Peyer's patch (tissue), 4 donors: ENCODE measurements around the gene CACNA2D4. TPM values are rescaled to one million over a fixed set of nuclear protein-coding genes. Genes with fewer than 3 reads are reported as not detected.

Experiments used
- DNase-seq, 3 donors: peaks; one replicate each; pipeline ENCODE4 v3.0.0-alpha.2; 2017 to 2019
- H3K27ac ChIP-seq, 4 donors: fragments of 200-600 bp; sonication (generic); one replicate each; pipeline ENCODE4 v1.5.1; 2016 to 2019
- H3K27me3 ChIP-seq, 2 donors: fragments of 200-600 bp; sonication (generic); one replicate each; pipeline ENCODE4 v1.5.1; 2019
- H3K36me3 ChIP-seq, 3 donors: fragments of 200-600 bp; sonication (generic); one replicate each; pipeline ENCODE4 v1.5.1; 2016 to 2019
- H3K4me1 ChIP-seq, 4 donors: fragments of 200-600 bp; sonication (generic); one replicate each; pipeline ENCODE4 v1.5.1; 2016 to 2019
- H3K4me3 ChIP-seq, 4 donors: fragments of 200-600 bp; sonication (generic); 1 replicate in 3 of 4; 2 replicates in 1 of 4; pipeline ENCODE4 v1.5.1; 2016 to 2019; ENCODE audit warnings: mild to moderate bottlenecking in 1 of 4
- H3K9me3 ChIP-seq, 4 donors: fragments of 200-600 bp; sonication (generic); one replicate each; pipeline ENCODE4 v1.5.1; 2016 to 2019; ENCODE audit warnings: mild to moderate bottlenecking in 1 of 4
- CTCF ChIP-seq, 6 experiments: fragments of 450-650 bp in 4 of 6; fragments of 200-600 bp in 2 of 6; sonication (generic) in 1 of 6; IDR thresholded peaks; one replicate each; pipeline ENCODE4 v1.5.1; 2017 to 2019; ENCODE audit warnings: antibody characterized with exemption in 6 of 6, mild to moderate bottlenecking in 3 of 6, moderate library complexity in 1 of 6
- POLR2A ChIP-seq, 2 donors: fragments of 450-650 bp; IDR thresholded peaks; one replicate each; pipeline ENCODE4 v1.5.1; 2017; ENCODE audit warnings: antibody characterized with exemption in 2 of 2, mild to moderate bottlenecking in 2 of 2, moderate library complexity in 2 of 2
- total RNA-seq, 4 donors: library from RNA; depleted of rRNA; stranded (reverse); fragments of >200 nt; gene quantifications; one replicate each; pipeline ENCODE4 v1.1.0, GENCODE V29; 2016

Gene CACNA2D4
- total RNA-seq, 4 donors from 2014 or later: 9.5 to 19.3 (median 12.3) TPM

GRCh38 chr12:1885599-1886245, 32.7 kb downstream of the CACNA2D4 start:
- DNase-seq: no peak
- H3K9me3 ChIP-seq: peaks cover 0 to 3% (median 0%) of the 10 kb centered on the region in 4 donors
- H3K4me3 ChIP-seq: no peak overlapping the region
- no peaks in the 10 kb centered on the region for H3K27me3 ChIP-seq
- no peak overlapping the region for H3K27ac ChIP-seq
- no peaks in the 10 kb centered on the region for H3K4me1 ChIP-seq
- H3K36me3 ChIP-seq: no peaks in the 10 kb centered on the region
- TF ChIP-seq POLR2A (IDR thresholded peaks at IDR 0.05): no peak
- TF ChIP-seq CTCF (IDR thresholded peaks at IDR 0.05): no peak

GRCh38 chr12:1885082-1885596, 33.3 kb downstream of the CACNA2D4 start:
- Histone ChIP-seq H3K27ac (no peak overlapping the region), H3K4me1 (no peaks in the 10 kb centered on the region), H3K27me3 (no peaks in the 10 kb centered on the region), H3K4me3 (no peak overlapping the region), H3K9me3 (no peaks in the 10 kb centered on the region), H3K36me3 (no peaks in the 10 kb centered on the region)
- TF ChIP-seq POLR2A (IDR thresholded peaks at IDR 0.05) (no peak), CTCF (IDR thresholded peaks at IDR 0.05) (no peak)
- DNase-seq: no peak

GRCh38 chr12:1884651-1885050, 33.8 kb downstream of the CACNA2D4 start:
- DNase-seq: no peak
- TF ChIP-seq POLR2A (IDR thresholded peaks at IDR 0.05) (no peak), CTCF (IDR thresholded peaks at IDR 0.05) (no peak)
- Histone ChIP-seq H3K36me3 (no peaks in the 10 kb centered on the region), H3K9me3 (no peaks in the 10 kb centered on the region), H3K4me1 (no peaks in the 10 kb centered on the region), H3K4me3 (no peak overlapping the region), H3K27me3 (no peaks in the 10 kb centered on the region), H3K27ac (no peak overlapping the region)

- TF ChIP-seq CTCF (IDR thresholded peaks at IDR 0.05) (no peak), POLR2A (IDR thresholded peaks at IDR 0.05) (no peak)
- no peaks in the 10 kb centered on the region for H3K27me3 ChIP-seq
- no peaks in the 10 kb centered on the region for H3K4me1 ChIP-seq
- DNase-seq: no peak
- H3K36me3 ChIP-seq: no peaks in the 10 kb centered on the region
- no peak overlapping the region for H3K27ac ChIP-seq
- H3K9me3 ChIP-seq: no peaks in the 10 kb centered on the region
- no peak overlapping the region for H3K4me3 ChIP-seq
Observed at GRCh38 chr12:1883513-1883912, 34.9 kb downstream of the CACNA2D4 start.

GRCh38 chr12:1882850-1883470, 35.5 kb downstream of the CACNA2D4 start:
- Histone ChIP-seq H3K27ac (no peak overlapping the region), H3K9me3 (no peaks in the 10 kb centered on the region), H3K36me3 (no peaks in the 10 kb centered on the region), H3K4me1 (no peaks in the 10 kb centered on the region), H3K27me3 (no peaks in the 10 kb centered on the region), H3K4me3 (no peak overlapping the region)
- no peak for TF ChIP-seq POLR2A (IDR thresholded peaks at IDR 0.05)
- TF ChIP-seq CTCF (IDR thresholded peaks at IDR 0.05): no peak
- DNase-seq: no peak
